ENCODE data around the gene CPED1. TPM values are rescaled to one million over a fixed set of nuclear protein-coding genes. Genes with fewer than 3 reads are reported as not detected.

The CPED1 gene
- total RNA-seq, 1 experiment from 2014 or later, result 0.39 TPM

GRCh38 chr7:121271916-121272315, 283.4 kb downstream of the CPED1 start:
- intact Hi-C loops (cut with micrococcal nuclease; ENCODE audit: unreplicated experiment), result no loop called here
- CTCF ChIA-PET, result no interaction called here
- TF ChIP-seq CTCF (IDR thresholded peaks at IDR 0.05), result no peak
- no peak for TF ChIP-seq SIN3A (IDR thresholded peaks at IDR 0.05; ENCODE audit: borderline replicate concordance, insufficient read depth, low read depth, low read length)
- no peak for TF ChIP-seq POLR2AphosphoS5 (IDR thresholded peaks at IDR 0.05; ENCODE audit: low read depth, low read length)
- no peak for TF ChIP-seq TCF7L2 (IDR thresholded peaks at IDR 0.05; ENCODE audit: low read depth, low read length)
- TF ChIP-seq REST (IDR thresholded peaks at IDR 0.05; ENCODE audit: insufficient read depth in 1 of 2, low read depth in 2 of 2, low read length in 1 of 2), result no peak

GRCh38 chr7:121272676-121273075, 284.2 kb downstream of the CPED1 start:
- Histone ChIP-seq H3K27ac (ENCODE audit: low read length) (no peak overlapping the region), H3K4me1 (ENCODE audit: control insufficient read depth, insufficient read depth, low read length) (no peaks in the 10 kb centered on the region), H3K36me3 (ENCODE audit: control insufficient read depth, insufficient read depth, low read length) (no peaks in the 10 kb centered on the region), H3K9me3 (ENCODE audit: control insufficient read depth, insufficient read depth, low read depth, low read length) (no peaks in the 10 kb centered on the region), H3K4me3 (ENCODE audit: low read depth in 2 of 2, low read length in 2 of 2) (no peak overlapping the region), H3K27me3 (ENCODE audit: control insufficient read depth, insufficient read depth, low read length) (no peaks in the 10 kb centered on the region; the same call in 1 of the 2 replicates)
- no peak for TF ChIP-seq SIN3A (IDR thresholded peaks at IDR 0.05; ENCODE audit: borderline replicate concordance, insufficient read depth, low read depth, low read length)
- CTCF ChIA-PET, result no interaction called here
- no TSS peak for BruUV-seq (replicated peaks)
- intact Hi-C loops (cut with micrococcal nuclease; ENCODE audit: unreplicated experiment) (no loop called here), in situ Hi-C loops (cut with HindIII; ENCODE audit: low pct_unique_long_range_greater_than_20kb, low sequenced_read_pairs) (no loop called here)
- DNase-seq (ENCODE audit: low read depth, low spot score), result no peak
- no peak for ATAC-seq
- POLR2A ChIA-PET, result no interaction called here

More at GRCh38 chr7:121271916-121272315, 283.4 kb downstream of the CPED1 start:
- POLR2A ChIA-PET, result no interaction called here
- H3K36me3 ChIP-seq (ENCODE audit: control insufficient read depth, insufficient read depth, low read length), result no peaks in the 10 kb centered on the region
- H3K27me3 ChIP-seq (ENCODE audit: control insufficient read depth, insufficient read depth, low read length), result no peaks in the 10 kb centered on the region
- BruUV-seq (replicated peaks), result no TSS peak
- H3K4me1 ChIP-seq (ENCODE audit: control insufficient read depth, insufficient read depth, low read length), result no peaks in the 10 kb centered on the region
- H3K9me3 ChIP-seq (ENCODE audit: control insufficient read depth, insufficient read depth, low read depth, low read length), result no peaks in the 10 kb centered on the region
- no peak overlapping the region for H3K27ac ChIP-seq (ENCODE audit: low read length)
- H3K4me3 ChIP-seq (ENCODE audit: low read depth in 2 of 2, low read length in 2 of 2), result no peak overlapping the region
- ATAC-seq (no peak), DNase-seq (ENCODE audit: low read depth, low spot score) (no peak)
- in situ Hi-C loops (cut with HindIII; ENCODE audit: low pct_unique_long_range_greater_than_20kb, low sequenced_read_pairs), result no loop called here

GRCh38 chr7:121273467-121274167, 285.1 kb downstream of the CPED1 start:
- no TSS peak for BruUV-seq (replicated peaks)
- no peak overlapping the region for H3K4me3 ChIP-seq (ENCODE audit: low read depth in 2 of 2, low read length in 2 of 2)
- H3K9me3 ChIP-seq (ENCODE audit: control insufficient read depth, insufficient read depth, low read depth, low read length), result no peaks in the 10 kb centered on the region
- no peak for TF ChIP-seq TCF7L2 (IDR thresholded peaks at IDR 0.05; ENCODE audit: low read depth, low read length)
- no peak for TF ChIP-seq POLR2AphosphoS5 (IDR thresholded peaks at IDR 0.05; ENCODE audit: low read depth, low read length)
- TF ChIP-seq REST (IDR thresholded peaks at IDR 0.05; ENCODE audit: insufficient read depth in 1 of 2, low read depth in 2 of 2, low read length in 1 of 2), result no peak
- TF ChIP-seq SIN3A (IDR thresholded peaks at IDR 0.05; ENCODE audit: borderline replicate concordance, insufficient read depth, low read depth, low read length), result no peak
- TF ChIP-seq CTCF (IDR thresholded peaks at IDR 0.05), result no peak
- intact Hi-C loops (cut with micrococcal nuclease; ENCODE audit: unreplicated experiment), result no loop called here
- peaks cover 2% of the 10 kb centered on the region; the same call in 1 of the 2 replicates for H3K27me3 ChIP-seq (ENCODE audit: control insufficient read depth, insufficient read depth, low read length)
- ATAC-seq (no peak), DNase-seq (ENCODE audit: low read depth, low spot score) (no peak)
- CTCF ChIA-PET, result no interaction called here
- no peak overlapping the region for H3K27ac ChIP-seq (ENCODE audit: low read length)
- no peaks in the 10 kb centered on the region for H3K4me1 ChIP-seq (ENCODE audit: control insufficient read depth, insufficient read depth, low read length)
- no peaks in the 10 kb centered on the region for H3K36me3 ChIP-seq (ENCODE audit: control insufficient read depth, insufficient read depth, low read length)
- in situ Hi-C loops (cut with HindIII; ENCODE audit: low pct_unique_long_range_greater_than_20kb, low sequenced_read_pairs), result no loop called here
- POLR2A ChIA-PET, result no interaction called here
